HG02970 (cell line): ENCODE data around the gene PMIS2.
A peak's percentile ranks its signal among the peaks of the same experiment; 100 is the strongest.
"Not testable (repeated sequence)": the region's sequence is repeated elsewhere in the genome, so short reads cannot be mapped to it uniquely, and the experiment has no call there.

Source experiments
- ATAC-seq: cut with Tn5 transposase; IDR thresholded peaks from one replicate; pipeline ENCODE4 v1.9.1; 2021; ENCODE audit warnings: mild to moderate bottlenecking, moderate library complexity, moderate number of reproducible peaks; ENCODE audit not compliant: unreplicated experiment, low FRiP score

PMIS2 gene

GRCh38 chr19:35587321-35587720, 1.3 kb downstream of the PMIS2 start:
- ATAC-seq: no peak

- ATAC-seq: no peak
These were observed 4.9 kb downstream of the PMIS2 start for GRCh38 chr19:35590875-35591274.

GRCh38 chr19:35592226-35592625, 6.3 kb downstream of the PMIS2 start:
- no peak for ATAC-seq

DNA sequence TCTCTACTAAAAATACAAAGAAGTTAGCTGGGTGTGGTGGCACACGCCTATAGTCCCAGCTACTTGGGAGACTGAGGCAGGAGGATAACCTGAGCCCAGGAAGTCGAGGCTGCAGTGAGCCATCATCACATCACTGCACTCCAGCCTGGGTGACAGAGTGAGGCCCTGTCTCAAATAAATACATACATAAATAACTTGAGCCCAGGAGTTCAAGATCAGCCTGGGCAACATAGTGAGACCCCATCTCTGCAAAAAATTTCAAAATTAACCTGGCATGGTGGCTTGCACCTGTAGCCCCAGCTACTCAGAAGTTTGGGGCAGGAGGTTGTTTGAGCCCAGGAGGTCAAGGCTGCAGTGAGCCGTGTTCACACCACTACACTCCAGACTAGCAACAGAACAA, 9.1 kb downstream of the PMIS2 start:
- ATAC-seq: not testable (repeated sequence)

- ATAC-seq: no peak
These were observed 10.0 kb downstream of the PMIS2 start for GRCh38 chr19:35595928-35596327.

GRCh38 chr19:35596366-35596999, 10.5 kb downstream of the PMIS2 start:
- no peak for ATAC-seq

- no peak for ATAC-seq
These were observed 16.0 kb downstream of the PMIS2 start for GRCh38 chr19:35601971-35602370.

DNA sequence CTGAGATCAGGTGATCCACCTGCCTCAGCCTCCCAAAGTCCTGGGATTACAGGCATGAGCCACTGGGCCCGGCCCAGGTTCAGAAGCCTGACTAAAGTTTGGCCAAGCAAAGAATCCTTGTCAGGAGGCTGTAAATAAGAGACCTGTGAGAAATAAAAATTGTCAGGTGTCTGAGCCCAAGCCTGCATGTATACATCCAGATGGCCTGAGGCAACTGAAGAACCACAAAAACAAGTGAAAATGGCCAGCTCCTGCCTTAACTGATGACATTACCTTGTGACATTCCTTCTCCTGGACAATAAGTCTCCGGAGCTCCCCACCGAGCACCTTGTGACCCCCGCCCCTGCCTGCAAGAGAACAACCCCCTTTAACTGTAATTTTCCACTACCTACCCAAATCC, 18.5 kb downstream of the PMIS2 start:
- ATAC-seq: not testable (repeated sequence)

DNA sequence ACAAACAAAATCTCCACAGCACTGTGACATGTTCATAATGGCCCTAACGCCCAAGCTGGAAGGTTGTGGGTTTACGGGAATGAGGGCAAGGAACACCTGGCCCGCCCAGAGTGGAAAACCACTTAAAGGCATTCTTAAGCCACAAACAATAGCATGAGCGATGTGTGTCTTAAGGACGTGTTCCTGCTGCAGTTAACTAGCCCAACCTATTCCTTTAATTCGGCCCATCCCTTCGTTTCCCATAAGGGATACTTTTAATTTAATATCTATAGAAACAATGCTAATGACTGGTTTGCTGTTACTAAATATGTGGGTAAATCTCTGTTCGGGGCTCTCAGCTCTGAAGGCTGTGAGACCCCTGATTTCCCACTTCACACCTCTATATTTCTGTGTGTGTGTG, 21.2 kb downstream of the PMIS2 start:
- not testable (repeated sequence) for ATAC-seq

DNA sequence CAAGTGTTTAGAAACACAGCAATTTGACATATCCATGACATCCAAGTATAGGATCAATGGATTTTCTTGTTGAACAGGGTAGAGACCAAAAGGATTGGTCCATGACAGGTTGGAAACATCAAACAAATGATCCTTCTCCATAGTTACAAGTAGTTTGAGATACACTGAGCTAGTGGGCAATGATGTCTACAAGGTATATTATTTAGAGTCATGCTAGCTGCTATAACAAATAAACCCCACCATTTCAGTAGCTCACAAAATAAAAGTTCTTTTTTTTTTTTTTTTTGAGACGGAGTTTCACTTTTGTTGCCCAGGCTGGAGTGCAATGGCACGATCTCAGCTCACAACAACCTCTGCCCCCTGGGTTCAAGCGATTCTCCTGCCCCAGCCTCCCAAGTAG, 21.7 kb downstream of the PMIS2 start:
- ATAC-seq: no peak

- ATAC-seq: no peak
These were observed 22.3 kb downstream of the PMIS2 start for GRCh38 chr19:35608251-35608650.

- no peak for ATAC-seq
These were observed 23.9 kb downstream of the PMIS2 start for GRCh38 chr19:35609851-35610353.

- ATAC-seq: peak; percentile 5
These were observed 26.2 kb downstream of the PMIS2 start for GRCh38 chr19:35612224-35612558.

DNA sequence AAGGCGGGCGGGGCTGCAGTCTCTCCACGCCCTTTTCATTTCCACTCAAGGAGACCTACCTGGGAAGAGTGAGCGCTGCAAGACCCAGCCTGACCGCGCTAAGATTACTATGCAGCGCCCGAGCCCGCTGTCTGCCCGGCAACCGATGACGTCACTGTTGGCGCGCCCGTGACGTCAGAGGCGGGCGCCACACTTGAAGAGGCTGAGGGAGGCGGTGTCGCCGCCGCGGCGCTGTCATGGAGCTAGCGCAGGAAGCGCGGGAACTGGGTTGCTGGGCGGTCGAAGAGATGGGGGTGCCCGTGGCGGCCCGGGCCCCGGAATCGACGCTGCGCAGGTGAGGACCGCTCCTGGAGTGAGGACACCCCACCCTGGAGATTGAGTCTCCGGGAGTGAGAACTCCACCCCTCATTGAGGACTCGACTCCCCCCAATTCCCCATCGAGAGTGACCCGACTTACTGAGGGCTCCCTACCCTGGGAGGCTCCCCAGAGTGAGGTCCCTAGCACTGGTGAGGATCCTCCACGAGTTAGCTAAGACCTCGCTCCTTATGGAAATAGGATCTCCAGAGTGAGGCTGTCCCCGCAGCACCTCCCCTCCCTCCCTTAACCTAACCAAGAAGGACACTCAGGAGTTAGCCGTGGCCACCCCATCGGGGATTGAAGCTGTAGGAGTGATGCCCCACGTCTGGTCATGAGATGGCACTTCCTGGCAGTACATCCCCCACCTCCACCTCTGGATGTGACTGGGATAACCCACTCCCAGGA, 26.8 kb downstream of the PMIS2 start, which contains the start of gene HAUS5:
HAUS5 (plus strand) TSS at position 177 of the 763 bp plus-strand sequence; CDS start at position 237, 60 bp downstream.
- ATAC-seq: peak; percentile 75

DNA sequence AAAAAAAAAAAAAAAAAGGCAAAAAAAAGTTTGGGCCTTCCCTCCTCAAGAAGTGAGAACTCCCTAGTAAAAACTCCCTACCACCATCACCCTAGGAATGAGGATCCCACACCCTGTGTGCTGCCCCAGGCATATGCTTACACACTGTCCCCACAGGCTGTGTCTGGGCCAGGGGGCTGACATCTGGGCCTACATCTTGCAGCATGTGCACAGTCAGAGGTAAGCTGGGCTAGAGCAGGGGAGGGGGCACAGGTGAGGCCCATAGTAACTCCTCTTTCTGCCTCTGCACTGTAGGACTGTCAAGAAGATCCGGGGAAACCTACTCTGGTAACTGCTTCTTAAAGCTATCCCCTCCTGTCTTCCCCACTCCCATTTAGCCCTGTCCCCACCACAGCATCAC, 27.6 kb downstream of the PMIS2 start:
- ATAC-seq: no peak

DNA sequence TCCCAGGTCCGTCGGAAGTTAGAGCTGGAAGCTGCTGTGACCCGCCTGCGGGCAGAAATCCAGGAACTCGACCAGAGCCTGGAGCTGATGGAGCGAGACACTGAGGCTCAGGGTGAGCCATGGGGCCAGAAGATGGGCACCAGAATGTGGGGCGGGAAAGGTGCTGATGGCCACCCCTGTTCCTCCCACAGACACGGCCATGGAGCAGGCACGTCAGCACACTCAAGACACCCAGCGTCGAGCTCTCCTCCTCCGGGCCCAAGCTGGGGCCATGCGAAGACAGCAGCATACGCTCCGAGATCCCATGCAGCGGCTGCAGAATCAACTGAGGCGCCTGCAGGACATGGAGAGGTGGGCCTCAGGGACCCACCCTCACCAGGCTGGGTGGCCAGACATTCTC, 29.1 kb downstream of the PMIS2 start:
- ATAC-seq: no peak

GRCh38 chr19:35618857-35619256, 32.9 kb downstream of the PMIS2 start:
- no peak for ATAC-seq

DNA sequence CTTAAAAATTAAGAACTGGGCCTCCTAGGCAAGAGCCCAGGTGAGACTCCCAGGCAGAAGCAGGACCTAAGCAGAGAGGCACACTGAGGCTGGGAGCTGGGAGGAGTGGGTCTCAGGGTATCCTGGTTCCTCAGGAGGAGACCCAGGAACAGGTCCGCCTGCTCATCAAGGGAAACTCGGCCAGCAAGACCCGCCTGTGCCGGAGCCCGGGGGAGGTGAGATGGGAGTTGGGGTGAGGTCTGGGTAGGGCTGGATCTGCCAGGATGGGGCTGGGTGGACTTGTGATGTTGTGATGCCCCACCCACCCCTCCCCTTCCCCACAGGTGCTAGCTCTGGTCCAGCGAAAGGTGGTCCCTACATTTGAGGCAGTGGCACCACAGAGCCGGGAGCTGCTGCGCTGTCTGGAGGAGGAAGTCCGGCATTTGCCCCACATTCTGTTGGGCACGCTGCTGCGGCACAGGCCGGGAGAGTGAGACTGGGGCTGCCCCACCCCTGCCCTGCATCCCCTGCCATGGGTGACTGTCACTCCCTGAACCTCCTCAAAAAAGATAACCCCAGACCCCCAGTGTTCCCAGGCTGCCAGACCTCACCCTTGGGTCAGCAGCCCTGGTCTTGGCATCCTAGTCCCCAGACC, 33.4 kb downstream of the PMIS2 start:
- ATAC-seq: no peak

DNA sequence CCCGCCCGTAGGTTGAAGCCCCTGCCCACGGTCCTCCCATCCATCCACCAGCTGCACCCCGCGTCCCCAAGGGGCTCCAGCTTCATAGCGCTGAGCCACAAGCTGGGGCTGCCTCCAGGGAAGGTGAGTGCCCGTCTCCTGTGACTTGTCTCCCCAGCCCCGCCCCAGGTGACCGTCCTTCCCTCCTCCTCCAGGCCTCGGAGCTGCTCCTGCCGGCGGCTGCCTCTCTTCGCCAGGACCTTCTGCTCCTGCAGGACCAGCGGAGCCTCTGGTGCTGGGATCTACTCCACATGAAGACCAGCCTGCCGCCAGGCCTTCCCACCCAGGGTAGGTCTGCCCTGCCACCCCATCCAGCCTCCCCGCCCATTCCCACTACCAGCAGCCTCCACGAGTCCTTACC, 34.0 kb downstream of the PMIS2 start:
- no peak for ATAC-seq

- no peak for ATAC-seq
These were observed 35.7 kb downstream of the PMIS2 start for GRCh38 chr19:35621708-35622107.

DNA sequence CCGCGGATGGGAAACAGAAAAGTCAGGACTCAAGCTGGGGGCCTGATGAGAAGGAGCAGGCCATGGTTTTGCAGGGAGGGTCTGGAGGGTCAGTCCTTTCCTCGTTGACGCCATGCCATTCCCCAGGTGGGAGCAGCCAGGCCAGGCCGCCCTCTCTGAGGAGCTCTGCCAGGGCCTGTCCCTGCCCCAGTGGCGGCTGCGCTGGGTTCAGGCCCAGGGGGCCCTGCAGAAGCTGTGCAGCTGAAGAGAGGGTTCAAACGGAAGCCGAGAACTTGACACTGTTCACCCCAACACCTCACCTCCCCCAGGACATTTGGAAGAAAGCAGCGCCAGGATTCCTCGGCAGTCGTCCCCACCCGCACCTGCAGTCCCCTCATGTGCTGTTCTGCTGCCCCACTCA, 36.8 kb downstream of the PMIS2 start:
- ATAC-seq: no peak
